Chondrocyte (in vitro differentiated cells): ENCODE data around the gene ITPKB. TPM values are rescaled to one million over a fixed set of nuclear protein-coding genes. Genes with fewer than 3 reads are reported as not detected.
"Not testable (repeated sequence)": the region's sequence is repeated elsewhere in the genome, so short reads cannot be mapped to it uniquely, and the experiment has no call there.

Experiments used
- DNase-seq: peaks from one replicate; pipeline ENCODE4 v3.0.0; 2021; ENCODE audit warnings: mixed read lengths, low spot score
- H3K27ac Mint-ChIP-seq: one replicate; pipeline ENCODE4 v1.8.0; 2021; ENCODE audit warnings: mild to moderate bottlenecking, moderate library complexity, mixed read lengths; ENCODE audit not compliant: unreplicated experiment
- H3K27me3 Mint-ChIP-seq: 2 replicates; pipeline ENCODE4 v1.8.0; 2021; ENCODE audit warnings: low read depth, mixed read lengths
- H3K36me3 Mint-ChIP-seq: 2 replicates; pipeline ENCODE4 v1.8.0; 2021; ENCODE audit warnings: low read depth, mixed read lengths
- H3K4me1 Mint-ChIP-seq: 2 replicates; pipeline ENCODE4 v1.8.0; 2021; ENCODE audit warnings: low read depth, mild to moderate bottlenecking, mixed read lengths
- H3K4me3 Mint-ChIP-seq: one replicate; pipeline ENCODE4 v1.8.0; 2021; ENCODE audit warnings: mild to moderate bottlenecking, moderate library complexity, mixed read lengths; ENCODE audit not compliant: unreplicated experiment
- H3K9me3 Mint-ChIP-seq: 2 replicates; pipeline ENCODE4 v1.8.0; 2021; ENCODE audit warnings: low read depth, mixed read lengths
- CTCF ChIP-seq: fragments of 200-600 bp; sonication (generic); IDR thresholded peaks from 2 replicates; pipeline ENCODE4 v1.5.0; 2021; ENCODE audit warnings: antibody characterized with exemption, mild to moderate bottlenecking, moderate library complexity
- total RNA-seq: library from RNA; stranded (reverse); gene quantifications from 3 replicates; pipeline ENCODE4 v1.2.1, GENCODE V29; 2021

ITPKB gene
- total RNA-seq, 1 donor from 2014 or later = 13.4 TPM

- no peaks in the 10 kb centered on the region for H3K4me1 Mint-ChIP-seq
Measured at GRCh38 chr1:226615876-226616275, 123.2 kb downstream of the ITPKB start.

GRCh38 chr1:226611980-226612379 lies 127.1 kb downstream of the ITPKB start:
- peaks cover 22% of the 10 kb centered on the region for H3K27me3 Mint-ChIP-seq
- H3K9me3 Mint-ChIP-seq, H3K36me3 Mint-ChIP-seq, H3K27ac Mint-ChIP-seq, H3K4me3 Mint-ChIP-seq, DNase-seq, H3K4me1 Mint-ChIP-seq: not testable (repeated sequence)

More at GRCh38 chr1:226615876-226616275, 123.2 kb downstream of the ITPKB start:
- peak; percentile 39 for DNase-seq
- peaks cover 3% of the 10 kb centered on the region for H3K36me3 Mint-ChIP-seq
- no peak overlapping the region for H3K27ac Mint-ChIP-seq
- peaks cover 20% of the 10 kb centered on the region for H3K27me3 Mint-ChIP-seq
- peaks cover 4% of the 10 kb centered on the region for H3K9me3 Mint-ChIP-seq
- TF ChIP-seq CTCF = no peak
- H3K4me3 Mint-ChIP-seq = no peak overlapping the region

GRCh38 chr1:226611301-226611700 lies 127.8 kb downstream of the ITPKB start:
- Mint-ChIP-seq H3K27ac (no peak overlapping the region), H3K27me3 (peaks cover 20% of the 10 kb centered on the region), H3K4me1 (no peaks in the 10 kb centered on the region), H3K36me3 (no peaks in the 10 kb centered on the region), H3K4me3 (no peak overlapping the region), H3K9me3 (no peaks in the 10 kb centered on the region)
- peak; percentile 9 for TF ChIP-seq CTCF
- DNase-seq = peak; percentile 41

- TF ChIP-seq CTCF = no peak
- Mint-ChIP-seq H3K4me3 (no peak overlapping the region), H3K27me3 (peaks cover 20% of the 10 kb centered on the region), H3K9me3 (no peaks in the 10 kb centered on the region), H3K36me3 (no peaks in the 10 kb centered on the region), H3K4me1 (no peaks in the 10 kb centered on the region), H3K27ac (no peak overlapping the region)
- peak; percentile 55 for DNase-seq
Measured at GRCh38 chr1:226610671-226611070, 128.4 kb downstream of the ITPKB start.

GRCh38 chr1:226609836-226610455 lies 129.1 kb downstream of the ITPKB start:
- no peak for TF ChIP-seq CTCF
- H3K27ac Mint-ChIP-seq = no peak overlapping the region
- peaks cover 5% of the 10 kb centered on the region for H3K4me1 Mint-ChIP-seq
- H3K27me3 Mint-ChIP-seq = peaks cover 15% of the 10 kb centered on the region
- no peaks in the 10 kb centered on the region for H3K9me3 Mint-ChIP-seq
- H3K36me3 Mint-ChIP-seq = no peaks in the 10 kb centered on the region
- peak; percentile 55 for DNase-seq
- no peak overlapping the region for H3K4me3 Mint-ChIP-seq
